Right ventricle myocardium superior (tissue), 1 donor: ENCODE measurements around the gene DAB1. TPM values are rescaled to one million over a fixed set of nuclear protein-coding genes. Genes with fewer than 3 reads are reported as not detected.

ENCODE experiments used
- ATAC-seq: fragments of 200-7000 bp; cut with Tn5 transposase; one replicate; pipeline ENCODE4 v1.9.1; 2020; ENCODE audit warnings: mild to moderate bottlenecking; ENCODE audit not compliant: poor library complexity
- DNase-seq: peaks from one replicate; pipeline ENCODE4 v3.0.0-alpha.2; 2020
- intact Hi-C: fragments of 100-400 bp; cut with DNase I; formaldehyde crosslinking; loops from one replicate; pipeline ENCODE4 v1.11.2; 2022
- total RNA-seq: library from RNA; stranded (reverse); fragmentation: NEBNext Ultra II Directional; extraction: Animal tissue kit (Norgen Biotek cat#: 25700); gene quantifications from one replicate; pipeline ENCODE4 v1.2.1, GENCODE V29; 2021
- donor health status: DM: no; HTN: yes; CAD: no; lungs with severe emphysema.

DAB1 gene
- total RNA-seq, 1 donor from 2014 or later, result 3.8 TPM

DNA sequence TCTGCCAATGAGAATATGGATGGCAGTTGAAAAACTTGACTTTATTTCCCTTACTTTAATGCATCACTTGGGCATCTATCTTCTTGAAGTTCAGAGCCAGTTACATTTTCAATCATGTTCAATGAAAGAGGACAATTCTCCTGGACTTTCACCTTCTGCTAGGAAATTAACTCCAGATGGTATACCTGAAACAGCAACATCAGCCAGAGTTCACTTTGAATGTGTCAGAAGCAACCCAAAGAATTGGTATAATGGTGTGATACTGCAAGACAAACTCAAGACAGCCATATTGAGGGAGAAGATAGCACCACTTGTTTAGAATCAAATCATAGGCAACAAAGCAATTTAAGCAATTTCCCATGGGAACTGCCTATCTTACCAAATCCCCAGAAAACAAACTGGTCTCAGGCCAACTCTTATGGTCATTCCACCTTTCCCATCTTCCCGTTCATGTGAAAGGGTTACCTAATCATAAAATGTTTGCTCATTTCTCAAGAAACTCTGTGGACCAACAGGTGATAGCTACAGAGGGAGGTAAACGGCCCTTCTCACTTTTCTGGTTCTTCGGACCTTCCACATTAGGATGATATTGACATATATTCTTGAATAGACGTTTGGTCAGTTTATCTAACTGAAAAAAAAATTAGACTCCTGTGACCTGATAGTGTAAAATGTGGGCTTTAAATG is 428.3 kb downstream of the DAB1 start:
- intact Hi-C loops, result no loop called here
- ATAC-seq, result no peak
- DNase-seq, result no peak

DNA sequence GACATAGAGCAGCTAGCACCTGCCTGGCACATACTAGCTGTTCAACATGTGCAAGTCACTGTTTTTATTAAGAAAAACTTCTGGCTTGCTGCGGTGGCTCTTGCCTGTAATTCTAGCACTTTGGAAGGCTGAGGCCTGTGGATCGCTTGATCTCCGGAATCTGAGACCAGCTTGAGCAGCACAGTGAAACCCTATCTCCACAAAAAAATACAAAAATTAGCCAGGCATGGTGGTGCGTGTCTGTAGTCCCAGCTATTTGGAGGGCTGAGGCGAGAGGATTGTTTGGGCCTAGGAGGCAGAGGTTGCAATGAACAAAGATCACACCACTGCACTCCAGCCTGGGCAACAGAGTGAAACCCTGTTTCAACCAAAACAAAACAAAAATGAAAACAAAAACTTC is 430.4 kb downstream of the DAB1 start:
- DNase-seq (no peak), ATAC-seq (no peak)
- intact Hi-C loops, result no loop called here

DNA sequence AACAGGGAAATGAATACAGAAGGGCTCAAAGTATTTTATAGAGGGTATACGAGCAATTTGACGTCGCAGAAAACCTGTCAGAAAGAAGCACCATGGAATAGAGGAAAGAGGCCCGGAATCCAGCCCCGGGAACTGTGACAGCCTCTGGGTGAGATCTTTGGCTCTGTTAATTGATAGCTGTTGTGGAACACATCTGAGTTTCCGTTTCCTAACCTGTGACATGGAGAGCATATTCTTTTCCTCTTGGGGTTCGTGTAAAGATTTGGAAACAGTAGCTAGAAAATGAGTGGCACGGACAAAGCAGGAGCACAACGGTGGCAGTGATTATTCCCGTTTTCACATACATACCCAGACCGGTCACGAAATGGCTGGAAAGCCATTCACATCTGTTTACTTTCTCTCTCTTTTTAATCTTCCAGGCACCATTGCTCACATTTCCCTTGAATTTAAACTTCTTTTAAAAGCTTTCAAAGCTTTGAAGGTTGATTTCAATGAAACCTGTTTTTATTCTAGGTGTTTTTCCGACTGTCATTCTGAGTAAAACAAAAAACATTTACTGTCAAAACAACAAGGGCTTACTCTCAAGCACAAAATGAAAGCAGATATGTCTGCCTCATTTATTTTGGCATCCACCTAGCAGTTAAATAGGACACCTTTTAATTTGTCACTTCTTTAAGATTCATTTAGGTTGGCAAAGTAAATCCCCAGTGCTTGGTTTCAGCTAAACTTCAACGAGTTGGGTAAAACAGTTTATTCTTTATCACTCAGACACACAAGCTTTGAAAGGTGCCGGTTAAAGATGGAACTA is 431.3 kb downstream of the DAB1 start:
- intact Hi-C loops, result no loop called here
- no peak for DNase-seq
- no peak for ATAC-seq

DNA sequence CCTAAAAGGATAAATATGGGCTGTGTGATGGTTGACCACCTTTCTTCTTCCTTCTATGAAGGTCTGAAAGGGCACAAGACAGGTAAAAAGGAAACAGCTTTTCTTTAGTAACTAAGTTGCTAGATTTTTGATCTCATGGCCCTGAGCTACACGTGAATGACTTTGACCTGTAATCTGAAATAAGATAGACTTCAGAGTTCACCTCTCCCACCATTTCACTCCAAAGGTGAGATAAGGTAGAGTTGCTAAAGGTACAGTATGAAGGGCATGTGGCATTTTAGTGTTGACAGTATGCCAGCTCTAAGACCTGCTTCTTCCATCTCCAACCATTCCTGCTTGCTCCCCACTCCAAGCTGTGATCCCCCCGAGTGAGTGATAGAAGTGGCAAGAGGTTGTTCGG is 432.3 kb downstream of the DAB1 start:
- intact Hi-C loops, result no loop called here
- DNase-seq (no peak), ATAC-seq (no peak)

DNA sequence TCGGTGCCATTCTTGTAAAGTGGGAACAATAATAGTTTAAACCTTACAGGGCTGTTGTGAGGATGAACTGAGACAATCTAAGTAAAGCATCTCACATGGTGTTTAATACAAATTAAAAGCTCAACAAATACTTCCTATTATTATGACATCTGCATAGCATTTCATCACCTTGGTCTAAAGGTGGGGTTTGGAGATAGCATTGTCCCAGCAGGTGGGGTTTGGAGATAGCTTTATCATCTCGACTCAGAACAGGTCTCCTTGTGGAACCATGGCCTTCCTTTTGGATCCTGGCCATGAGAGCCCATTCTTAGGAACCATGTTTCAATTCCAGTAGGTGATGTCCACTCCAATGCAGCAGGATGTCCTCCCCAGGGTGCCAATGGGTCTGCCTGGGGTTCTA is 437.5 kb downstream of the DAB1 start:
- ATAC-seq (no peak), DNase-seq (no peak)
- intact Hi-C loops, result no loop called here

DNA sequence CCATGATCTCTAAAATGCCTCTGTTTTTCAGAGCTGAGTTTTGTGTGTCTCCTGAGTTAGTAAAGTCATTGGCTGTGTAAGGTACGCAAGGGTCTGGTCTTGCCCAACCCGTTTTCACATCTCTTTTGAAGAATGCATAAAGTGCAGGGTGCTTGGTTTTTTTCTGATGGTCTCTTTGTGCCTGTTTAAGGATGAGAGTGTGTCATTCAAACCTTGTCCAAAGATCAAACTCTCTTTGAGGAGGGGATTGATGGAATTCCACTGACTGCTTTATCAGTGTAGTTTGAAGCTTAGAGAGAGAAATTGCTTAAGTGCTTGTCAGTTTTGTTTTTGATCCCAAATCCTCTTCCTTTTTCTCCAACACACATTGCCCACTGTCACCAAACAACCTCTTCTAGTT is 438.0 kb downstream of the DAB1 start:
- ATAC-seq (no peak), DNase-seq (no peak)
- intact Hi-C loops, result no loop called here

DNA sequence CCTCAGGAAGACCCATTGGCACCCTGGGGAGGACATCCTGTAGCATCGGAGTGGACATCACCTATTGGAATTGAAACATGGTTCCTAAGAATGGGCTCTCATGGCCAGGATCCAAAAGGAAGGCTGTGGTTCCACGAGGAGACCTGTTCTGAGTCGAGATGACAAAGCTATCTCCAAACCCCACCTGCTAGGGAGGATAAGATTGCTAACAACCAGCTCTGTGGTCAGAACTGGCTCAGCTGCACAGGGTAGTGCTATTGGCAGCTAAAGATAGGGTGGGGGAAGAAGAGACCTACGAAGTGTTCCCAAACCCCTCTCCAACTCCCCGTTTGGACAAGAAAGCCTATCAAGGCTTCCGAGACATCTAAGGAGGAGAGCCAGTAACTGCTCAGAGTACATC is 440.4 kb downstream of the DAB1 start:
- DNase-seq (no peak), ATAC-seq (no peak)
- intact Hi-C loops, result no loop called here

DNA sequence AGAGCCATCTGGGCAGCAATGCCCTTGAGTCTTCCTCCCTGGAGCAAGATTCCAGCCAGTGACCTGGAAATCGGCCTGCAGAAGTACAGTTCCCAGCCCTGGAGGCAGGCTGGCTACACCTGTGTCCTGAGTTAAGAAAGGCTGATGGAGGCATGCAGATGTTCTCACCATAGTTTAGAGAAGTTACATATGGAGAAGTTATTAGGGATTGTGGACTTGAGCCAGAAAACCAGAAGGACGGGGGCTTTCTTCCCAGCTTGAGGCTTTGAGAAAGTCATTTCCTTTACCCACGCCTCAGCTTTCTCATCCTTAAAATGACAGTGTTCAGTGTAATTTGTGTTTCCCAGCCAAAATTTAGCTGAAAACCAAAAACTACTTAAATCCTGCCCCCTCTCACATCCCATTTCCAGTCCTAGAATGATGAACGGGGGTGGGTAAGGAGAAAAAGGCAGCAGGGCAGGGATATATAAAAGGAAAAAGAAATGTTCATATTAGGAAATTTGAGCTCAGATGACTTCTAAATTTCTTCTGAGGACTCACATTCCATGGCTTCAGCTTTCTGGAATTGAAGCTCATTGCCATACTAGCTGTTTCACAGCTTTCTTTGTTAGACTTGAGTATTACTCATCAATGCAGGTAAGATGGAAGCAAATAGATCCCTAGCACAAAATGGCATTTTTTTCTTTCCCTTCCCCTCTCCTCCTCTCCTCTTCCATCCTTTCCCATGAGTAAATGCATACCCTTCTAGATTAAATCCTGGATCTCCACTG is 443.7 kb downstream of the DAB1 start:
- intact Hi-C loops, result no loop called here
- DNase-seq, result no peak
- ATAC-seq, result no peak

DNA sequence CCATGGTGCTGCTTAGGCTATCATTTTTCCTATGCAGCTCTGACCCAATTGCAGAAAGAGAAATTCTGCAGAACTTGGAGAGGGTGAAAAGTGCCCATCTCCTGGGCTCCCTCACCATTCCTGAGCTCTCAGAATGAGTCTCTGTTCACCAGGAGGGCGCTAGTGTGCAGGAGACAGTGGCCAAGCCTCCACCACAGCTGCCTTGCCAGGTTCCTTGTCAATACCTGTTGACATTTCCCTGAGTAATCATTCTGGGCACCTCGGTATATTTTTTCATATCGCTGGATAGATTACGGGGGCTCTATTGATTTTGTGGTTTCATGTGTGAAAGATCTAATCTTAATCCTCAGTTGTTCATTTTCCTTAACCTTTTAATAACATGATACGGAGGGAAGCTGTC is 445.0 kb downstream of the DAB1 start:
- no peak for DNase-seq
- intact Hi-C loops, result no loop called here
- no peak for ATAC-seq

DNA sequence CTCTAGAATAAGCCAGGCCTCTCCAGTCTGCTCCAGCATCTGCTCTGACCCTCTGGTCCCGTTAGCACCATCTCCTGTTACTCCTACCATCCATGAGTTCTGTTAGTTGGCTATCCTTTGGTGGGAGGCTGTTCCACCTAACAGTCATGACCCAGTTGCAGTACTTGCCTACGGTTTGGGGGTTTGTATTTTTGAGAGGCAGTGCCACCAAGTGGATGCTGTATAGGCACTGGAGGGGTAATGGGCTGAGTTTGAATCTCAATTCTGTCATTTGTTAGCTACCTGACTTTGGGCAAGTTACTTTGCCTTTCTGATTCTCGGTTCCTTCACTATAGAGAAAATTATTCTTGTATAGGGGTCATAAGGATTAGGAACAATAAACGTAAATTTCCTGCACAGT is 445.9 kb downstream of the DAB1 start:
- intact Hi-C loops, result no loop called here
- ATAC-seq (no peak), DNase-seq (no peak)

DNA sequence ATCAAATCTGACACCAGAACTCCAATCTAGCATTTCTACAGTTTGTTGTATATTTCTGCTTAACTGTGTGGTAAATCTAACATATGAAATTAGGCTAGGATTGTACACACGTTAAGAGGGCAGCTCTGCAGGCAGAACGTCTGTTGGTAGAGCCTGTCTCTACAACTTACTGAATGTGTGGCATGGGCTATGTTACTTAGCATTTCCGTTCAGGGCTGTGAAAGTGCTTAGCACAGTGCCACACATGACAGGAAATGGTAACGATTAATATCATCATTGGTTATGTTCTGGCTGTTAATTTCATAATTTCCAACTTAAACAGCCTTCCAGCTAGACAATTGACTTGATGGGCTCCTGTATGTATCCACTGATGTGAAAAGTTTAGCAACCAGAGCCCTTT is 448.4 kb downstream of the DAB1 start:
- ATAC-seq, result no peak
- intact Hi-C loops, result no loop called here
- no peak for DNase-seq

DNA sequence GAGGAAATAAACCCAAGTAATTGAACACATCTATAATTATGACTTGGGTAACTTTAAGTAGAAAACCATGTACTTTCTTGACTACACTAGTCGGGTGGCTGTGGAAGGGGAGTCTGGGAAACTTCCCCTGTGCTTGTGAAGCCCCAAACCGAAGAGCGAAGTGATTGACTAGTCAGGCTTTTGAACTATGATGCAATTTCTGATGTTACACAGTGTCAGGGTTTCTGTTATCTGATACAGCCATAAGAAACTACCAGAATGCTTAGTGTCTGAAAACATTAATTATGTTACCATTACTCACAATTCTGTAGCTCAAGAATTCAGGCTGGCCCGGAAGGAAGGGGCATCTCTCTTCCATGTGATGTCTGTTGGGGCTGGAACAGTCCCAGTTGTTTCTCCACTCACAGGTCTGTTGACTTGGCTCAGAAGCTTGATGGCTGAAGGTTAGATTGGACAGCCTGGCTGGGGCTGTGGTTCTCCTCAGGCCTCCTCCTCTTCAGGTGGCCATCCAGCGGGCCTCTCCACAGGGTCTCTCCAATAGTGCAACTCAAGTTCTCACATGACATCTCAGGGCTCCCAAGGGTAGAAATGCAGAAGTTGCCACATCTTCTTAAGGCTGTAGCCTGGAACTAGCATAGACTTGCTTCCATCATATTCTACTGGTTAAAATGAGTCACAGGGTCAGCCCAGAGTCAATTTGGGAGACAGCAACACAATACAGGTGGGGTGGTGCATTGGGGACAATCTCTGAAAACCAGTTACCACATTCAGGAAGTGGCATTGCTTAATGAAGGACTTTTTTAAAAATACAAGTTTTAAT is 449.7 kb downstream of the DAB1 start:
- intact Hi-C loops, result no loop called here
- no peak for DNase-seq
- no peak for ATAC-seq

DNA sequence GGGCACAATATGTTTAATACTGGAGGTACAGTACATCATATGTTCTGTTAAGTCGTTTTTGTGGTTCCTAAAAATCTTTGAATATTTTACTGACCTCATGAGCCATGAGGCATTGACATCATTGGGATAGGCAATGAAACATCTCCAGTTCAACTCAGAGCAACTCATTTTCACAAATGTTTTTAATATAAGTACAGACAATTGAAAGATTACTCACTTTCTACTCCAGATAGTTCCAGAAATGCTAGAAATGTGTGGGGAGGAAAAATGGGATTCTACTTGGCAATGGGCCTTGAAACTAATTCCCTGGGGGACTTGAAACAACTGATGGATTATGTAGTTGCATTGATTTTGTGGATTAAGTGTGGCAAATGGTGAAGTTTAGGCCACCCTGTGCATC is 450.9 kb downstream of the DAB1 start:
- intact Hi-C loops, result no loop called here
- DNase-seq (no peak), ATAC-seq (no peak)

DNA sequence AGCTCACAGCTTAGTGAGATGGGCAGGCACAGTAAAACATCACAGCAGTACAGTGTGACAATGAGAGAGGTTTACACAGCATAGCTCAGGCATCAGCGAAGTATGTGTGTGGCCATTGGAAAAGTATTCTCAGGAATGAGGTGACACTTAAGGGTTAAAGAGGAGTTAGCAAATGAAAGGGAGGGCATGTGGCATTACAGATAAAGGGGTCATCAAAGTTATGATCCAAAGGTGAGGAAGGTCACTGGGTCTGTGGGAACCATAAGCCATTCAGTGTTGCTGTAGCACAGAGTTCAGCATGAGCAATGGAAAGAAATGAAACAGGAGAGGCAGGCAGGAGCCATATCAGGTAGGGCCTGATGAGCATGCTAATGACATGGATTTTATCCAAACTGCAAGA is 453.6 kb downstream of the DAB1 start:
- DNase-seq, result no peak
- ATAC-seq, result no peak
- intact Hi-C loops, result no loop called here

DNA sequence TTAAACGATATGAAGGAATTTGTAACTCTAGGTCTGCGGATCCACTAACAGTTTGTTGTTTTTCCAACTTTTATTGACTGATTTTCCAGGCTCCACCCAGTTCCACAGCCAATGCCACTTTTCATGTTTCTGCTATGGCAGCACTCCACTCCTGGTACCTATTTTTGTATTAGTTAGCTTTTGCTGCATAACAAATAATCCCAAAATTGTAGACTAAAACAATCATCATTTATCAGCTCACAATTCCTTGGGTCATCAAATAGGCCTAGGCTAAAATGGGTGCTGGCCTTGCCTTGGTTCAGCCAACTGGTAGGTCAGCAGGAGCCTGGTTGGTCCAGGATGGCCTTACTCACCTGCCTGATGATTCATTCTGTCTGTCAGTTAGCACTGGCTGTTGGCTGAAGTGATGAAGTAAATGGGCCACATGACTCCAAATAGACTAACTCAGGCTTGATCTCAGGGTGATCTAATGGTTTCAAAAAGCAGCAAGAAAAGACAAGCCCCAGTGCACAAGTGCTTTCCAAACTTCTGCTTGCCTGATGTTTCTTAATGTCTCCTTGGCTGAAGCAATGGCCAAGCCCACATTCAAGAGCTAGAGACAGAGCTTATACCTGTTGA is 454.9 kb downstream of the DAB1 start:
- DNase-seq, result no peak
- intact Hi-C loops, result no loop called here
- ATAC-seq, result no peak

DNA sequence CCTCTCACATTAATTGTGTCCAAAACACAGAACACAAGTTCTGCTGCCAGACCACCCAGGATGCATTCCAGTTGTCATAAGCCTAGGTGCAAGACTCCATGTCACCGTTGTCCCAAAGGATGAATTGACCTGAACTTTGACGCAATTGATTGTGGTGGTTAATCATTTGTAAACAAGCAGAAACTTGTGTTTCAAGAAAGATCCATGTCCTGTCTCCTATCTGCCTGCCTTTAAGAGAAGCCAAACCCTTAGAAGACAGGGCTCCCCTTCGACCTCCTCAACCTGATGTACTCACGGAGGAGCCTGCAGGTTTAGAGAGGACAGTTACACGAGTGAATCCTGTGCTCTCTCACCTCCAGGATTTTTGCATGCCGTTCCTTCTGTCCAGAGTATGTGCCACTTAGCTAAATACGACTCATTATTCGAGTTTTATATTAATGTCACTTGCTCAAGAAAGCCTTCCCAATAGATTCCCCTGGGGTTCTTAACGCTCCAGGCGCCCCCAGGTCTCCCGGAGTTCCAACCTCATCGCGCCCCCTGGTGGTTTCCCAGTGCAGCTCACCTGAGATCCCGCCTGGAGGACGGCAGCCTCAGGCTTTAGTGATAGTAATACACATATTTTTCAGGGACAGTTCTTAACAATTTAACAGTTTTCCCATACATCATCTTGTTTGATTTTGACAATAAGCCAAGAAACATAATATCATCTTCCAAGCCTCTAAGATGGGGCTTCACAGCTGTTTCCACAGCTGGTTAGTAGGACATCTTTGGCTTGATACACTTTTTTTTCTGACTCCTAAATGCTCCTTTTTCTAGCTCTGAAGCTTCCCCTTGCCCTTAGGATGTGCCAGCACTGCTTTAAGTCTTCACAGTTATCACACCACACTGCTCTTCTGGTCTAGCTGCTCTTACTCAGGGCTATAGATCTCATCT is 455.7 kb downstream of the DAB1 start:
- no peak for ATAC-seq
- DNase-seq, result peak; percentile 46
- intact Hi-C loops, result no loop called here

DNA sequence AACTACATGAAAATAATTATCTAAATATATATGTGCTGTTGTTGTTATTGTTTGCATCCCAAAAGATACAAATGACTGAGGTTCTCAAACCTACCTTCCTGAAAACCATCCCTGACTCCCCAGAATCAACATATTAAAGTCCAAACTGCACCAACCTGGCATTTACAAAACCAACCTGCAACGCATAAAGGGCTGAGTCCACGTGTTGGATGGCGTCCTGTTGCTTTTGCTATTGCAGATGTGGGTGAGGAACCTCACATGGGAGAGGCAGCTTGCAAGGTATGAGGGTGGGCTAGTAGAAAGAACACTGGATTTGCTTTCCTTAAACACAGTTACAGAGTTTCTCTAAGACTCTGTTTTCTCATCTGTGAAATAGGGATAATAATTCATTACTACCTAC is 456.5 kb downstream of the DAB1 start:
- intact Hi-C loops, result no loop called here
- ATAC-seq, result no peak
- DNase-seq, result no peak

DNA sequence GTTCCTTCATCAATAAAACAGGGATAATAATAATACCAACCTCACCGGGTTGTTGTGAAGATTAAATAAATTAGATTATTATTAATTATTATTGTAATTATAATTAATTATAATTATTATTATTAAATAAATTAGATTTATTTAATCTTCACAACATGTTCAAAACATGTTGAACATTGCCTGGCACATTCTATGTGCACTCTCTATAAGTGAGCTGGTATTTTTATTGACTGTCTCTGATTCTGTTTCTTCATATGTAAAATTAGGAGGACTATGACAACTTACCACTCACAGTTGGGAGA is 457.2 kb downstream of the DAB1 start:
- intact Hi-C loops, result no loop called here
- ATAC-seq (no peak), DNase-seq (no peak)
